ENCODE data around the gene SULT4A1.

- TF ChIP-seq SP4 (IDR thresholded peaks at IDR 0.05; ENCODE audit: low read length) = no peak
- TF ChIP-seq MAX (IDR thresholded peaks at IDR 0.05) = no peak
Measured at GRCh38 chr22:43880541-43880991, 18.3 kb upstream of the SULT4A1 start.
